SK-N-SH (cell line): ENCODE measurements around the gene ADRM1.

ENCODE experiments used
- EP300 ChIP-seq, 2 experiments: IDR thresholded peaks; 2 replicates each; pipeline versions ENCODE4 v1.4.0 to v1.6.1; 2012; ENCODE audit warnings: borderline replicate concordance in 1 of 2, low read depth in 1 of 2, low read length in 1 of 2
- GABPA ChIP-seq: IDR thresholded peaks from 2 replicates; pipeline ENCODE4 v1.4.0; 2012; ENCODE audit warnings: low read depth, mild to moderate bottlenecking
- POLR2AphosphoS5 ChIP-seq: IDR thresholded peaks from 2 replicates; pipeline ENCODE4 v1.6.1; 2012; ENCODE audit warnings: low read depth, low read length
- RFX5 ChIP-seq: IDR thresholded peaks from 2 replicates; pipeline ENCODE4 v1.6.1; 2012; ENCODE audit warnings: mild to moderate bottlenecking, improper control_type of control experiment, low read length
- SIN3A ChIP-seq: IDR thresholded peaks from 2 replicates; pipeline ENCODE4 v1.6.1; 2012; ENCODE audit warnings: low read depth, mild to moderate bottlenecking, low read length, moderate library complexity, borderline replicate concordance
- TAF1 ChIP-seq: IDR thresholded peaks from 2 replicates; pipeline ENCODE4 v1.6.1; 2012; ENCODE audit warnings: low read depth, mild to moderate bottlenecking, low read length, moderate library complexity, borderline replicate concordance
- TF ChIP-seq, protein P1 (sequence below): fragments of 200-600 bp; sonication (generic); IDR thresholded peaks from 2 replicates; pipeline ENCODE4 v1.6.1; 2017; ENCODE audit warnings: antibody characterized with exemption, mild to moderate bottlenecking, moderate library complexity
- TF ChIP-seq, protein P2 (sequence below): IDR thresholded peaks from 2 replicates; pipeline ENCODE4 v1.4.0; 2012; ENCODE audit warnings: low read depth

DNA sequence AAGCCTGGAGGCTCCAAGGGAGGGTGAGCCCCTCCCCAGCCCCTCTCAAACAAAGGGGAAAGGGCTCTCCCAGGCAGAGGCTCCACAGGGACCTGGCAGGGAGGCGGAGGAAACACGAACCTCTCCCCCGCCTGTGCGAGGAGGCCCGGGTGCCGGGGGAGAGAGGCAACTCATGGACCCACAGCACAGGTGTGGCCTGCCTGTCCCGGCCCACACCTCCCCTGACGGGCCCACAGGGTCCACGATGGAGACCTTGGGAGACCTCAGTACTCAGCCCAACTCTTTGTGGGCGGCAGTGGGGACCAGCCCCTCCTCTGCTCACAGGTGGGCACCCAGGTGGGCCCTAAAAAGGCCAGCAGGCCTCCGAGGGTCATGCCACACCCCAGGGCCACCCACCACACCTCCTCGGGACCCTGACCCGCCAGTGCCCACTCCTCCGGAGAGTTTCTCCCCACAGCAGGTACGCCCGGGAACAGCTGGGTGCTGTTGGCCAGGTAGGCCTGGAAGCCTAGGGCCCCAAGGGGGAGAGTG, 52.1 kb downstream of the ADRM1 start:
- TF ChIP-seq, protein P1, sequence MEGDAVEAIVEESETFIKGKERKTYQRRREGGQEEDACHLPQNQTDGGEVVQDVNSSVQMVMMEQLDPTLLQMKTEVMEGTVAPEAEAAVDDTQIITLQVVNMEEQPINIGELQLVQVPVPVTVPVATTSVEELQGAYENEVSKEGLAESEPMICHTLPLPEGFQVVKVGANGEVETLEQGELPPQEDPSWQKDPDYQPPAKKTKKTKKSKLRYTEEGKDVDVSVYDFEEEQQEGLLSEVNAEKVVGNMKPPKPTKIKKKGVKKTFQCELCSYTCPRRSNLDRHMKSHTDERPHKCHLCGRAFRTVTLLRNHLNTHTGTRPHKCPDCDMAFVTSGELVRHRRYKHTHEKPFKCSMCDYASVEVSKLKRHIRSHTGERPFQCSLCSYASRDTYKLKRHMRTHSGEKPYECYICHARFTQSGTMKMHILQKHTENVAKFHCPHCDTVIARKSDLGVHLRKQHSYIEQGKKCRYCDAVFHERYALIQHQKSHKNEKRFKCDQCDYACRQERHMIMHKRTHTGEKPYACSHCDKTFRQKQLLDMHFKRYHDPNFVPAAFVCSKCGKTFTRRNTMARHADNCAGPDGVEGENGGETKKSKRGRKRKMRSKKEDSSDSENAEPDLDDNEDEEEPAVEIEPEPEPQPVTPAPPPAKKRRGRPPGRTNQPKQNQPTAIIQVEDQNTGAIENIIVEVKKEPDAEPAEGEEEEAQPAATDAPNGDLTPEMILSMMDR, result no peak
- TF ChIP-seq EP300 (IDR thresholded peaks at IDR 0.05; ENCODE audit: borderline replicate concordance in 1 of 2, low read depth in 1 of 2, low read length in 1 of 2) (no peak), TAF1 (no peak), POLR2AphosphoS5 (no peak), SIN3A (no peak), GABPA (no peak), RFX5 (no peak)
- TF ChIP-seq, protein P2, sequence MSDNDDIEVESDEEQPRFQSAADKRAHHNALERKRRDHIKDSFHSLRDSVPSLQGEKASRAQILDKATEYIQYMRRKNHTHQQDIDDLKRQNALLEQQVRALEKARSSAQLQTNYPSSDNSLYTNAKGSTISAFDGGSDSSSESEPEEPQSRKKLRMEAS, result no peak
